Measurements from ENCODE around the gene ZNF366. TPM values are rescaled to one million over a fixed set of nuclear protein-coding genes. Genes with fewer than 3 reads are reported as not detected.

Gene ZNF366
- total RNA-seq, 1 experiment from 2014 or later: not detected

- ChIA-PET CTCF (no interaction called here), RAD21 (ENCODE audit: low non-redundant PET in 1 of 2, low total read pairs in 2 of 2, uncharacterized antibody in 2 of 2, unreplicated experiment in 2 of 2) (no interaction called here), POLR2A (no interaction called here)
- H3K4me1 ChIP-seq (ENCODE audit: control insufficient read depth in 1 of 2, insufficient read depth in 2 of 2, low read length in 2 of 2): no peaks in the 10 kb centered on the region
- no peak for ATAC-seq
- intact Hi-C loops (cut with micrococcal nuclease): no loop called here
- H3K79me2 ChIP-seq (ENCODE audit: insufficient read depth, low read length): no peaks in the 10 kb centered on the region
- no peak overlapping the region for H3K27ac ChIP-seq (ENCODE audit: low read depth, low read length)
- H2AFZ ChIP-seq (ENCODE audit: low read depth, low read length, poor library complexity, severe bottlenecking): no peak overlapping the region
- no peak overlapping the region for H3K4me2 ChIP-seq (ENCODE audit: low read length)
- TF ChIP-seq FOSL1 (IDR thresholded peaks at IDR 0.05; ENCODE audit: low read depth): no peak
- no peak for TF ChIP-seq POLR2A (IDR thresholded peaks at IDR 0.05; ENCODE audit: borderline replicate concordance, extremely low read depth, insufficient read depth, insufficient read length)
- no peak for TF ChIP-seq CBX3 (IDR thresholded peaks at IDR 0.05; ENCODE audit: low read depth)
- no peak for TF ChIP-seq ZNF274 (IDR thresholded peaks at IDR 0.05; ENCODE audit: low read depth, low read length)
- TF ChIP-seq ATF3 (IDR thresholded peaks at IDR 0.05): no peak
- TF ChIP-seq SIN3A (IDR thresholded peaks at IDR 0.05; ENCODE audit: low read depth): no peak
- no peak for TF ChIP-seq TCF7L2 (IDR thresholded peaks at IDR 0.05; ENCODE audit: borderline replicate concordance, extremely low read depth, insufficient read depth, insufficient read length)
- TF ChIP-seq EZH2phosphoT487 (IDR thresholded peaks at IDR 0.05; ENCODE audit: borderline replicate concordance): no peak
- TF ChIP-seq MAX (IDR thresholded peaks at IDR 0.05): no peak
- TF ChIP-seq ELF1 (IDR thresholded peaks at IDR 0.05; ENCODE audit: borderline replicate concordance, low read depth): no peak
- BruUV-seq (replicated peaks): no TSS peak
- no peaks in the 10 kb centered on the region for H3K36me3 ChIP-seq (ENCODE audit: control insufficient read depth in 1 of 2, insufficient read depth in 2 of 2, low read length in 2 of 2)
- no peaks in the 10 kb centered on the region for H3K9me2 ChIP-seq (ENCODE audit: insufficient read depth)
- no peaks in the 10 kb centered on the region for H3K9me3 ChIP-seq (ENCODE audit: control insufficient read depth in 1 of 2, insufficient read depth in 1 of 2, low read depth in 1 of 2, low read length in 2 of 2)
- H4K20me1 ChIP-seq (ENCODE audit: insufficient read depth): no peaks in the 10 kb centered on the region
- H3K9ac ChIP-seq (ENCODE audit: low read length): no peak overlapping the region
- H3K27me3 ChIP-seq (ENCODE audit: insufficient read depth, low read length): no peaks in the 10 kb centered on the region
- no peak for DNase-seq (ENCODE audit: low read depth, low spot score)
- H3K4me3 ChIP-seq (replicated peaks in 1 of 2; ENCODE audit: low read depth in 1 of 2, low read length in 2 of 2): no peak overlapping the region
Measured at GRCh38 chr5:72510610-72511181, 3.5 kb upstream of the ZNF366 start.

DNA sequence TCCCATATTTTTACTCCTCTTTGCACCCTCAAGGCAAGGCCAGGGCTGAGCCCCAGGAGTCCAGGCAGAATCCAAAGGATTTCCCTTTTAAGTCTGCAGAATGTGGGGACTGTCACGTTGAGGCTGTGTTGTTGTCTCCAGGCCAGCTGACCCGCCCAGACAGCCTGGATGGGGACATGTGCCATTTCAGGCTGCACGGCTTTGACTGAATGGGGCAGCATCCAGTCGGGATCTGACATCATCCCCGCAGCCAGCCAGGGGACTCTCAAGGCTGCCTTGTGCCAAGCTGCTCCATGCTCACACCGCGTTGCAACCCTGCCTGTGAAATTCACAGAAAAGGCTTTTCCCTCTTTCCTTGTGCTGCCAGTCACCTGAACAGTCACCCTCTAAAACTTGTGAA is 2.2 kb upstream of the ZNF366 start:
- H3K27ac ChIP-seq (ENCODE audit: low read depth, low read length): no peak overlapping the region
- no peaks in the 10 kb centered on the region for H3K27me3 ChIP-seq (ENCODE audit: insufficient read depth, low read length)
- DNase-seq (ENCODE audit: low read depth, low spot score) (no peak), ATAC-seq (no peak)
- no peaks in the 10 kb centered on the region for H4K20me1 ChIP-seq (ENCODE audit: insufficient read depth)
- no peak overlapping the region for H2AFZ ChIP-seq (ENCODE audit: low read depth, low read length, poor library complexity, severe bottlenecking)
- H3K4me1 ChIP-seq (ENCODE audit: control insufficient read depth in 1 of 2, insufficient read depth in 2 of 2, low read length in 2 of 2): peaks cover 0 to 2% of the 10 kb centered on the region in 2 experiments; a peak in 1 of 4 replicates
- no peak overlapping the region for H3K4me2 ChIP-seq (ENCODE audit: low read length)
- no peaks in the 10 kb centered on the region for H3K36me3 ChIP-seq (ENCODE audit: control insufficient read depth in 1 of 2, insufficient read depth in 2 of 2, low read length in 2 of 2)
- no peaks in the 10 kb centered on the region for H3K9me3 ChIP-seq (ENCODE audit: control insufficient read depth in 1 of 2, insufficient read depth in 1 of 2, low read depth in 1 of 2, low read length in 2 of 2)
- ChIA-PET POLR2A (no interaction called here), CTCF (no interaction called here), RAD21 (ENCODE audit: low non-redundant PET in 1 of 2, low total read pairs in 2 of 2, uncharacterized antibody in 2 of 2, unreplicated experiment in 2 of 2) (no interaction called here)
- intact Hi-C loops (cut with micrococcal nuclease): no loop called here
- no peaks in the 10 kb centered on the region for H3K79me2 ChIP-seq (ENCODE audit: insufficient read depth, low read length)
- H3K9ac ChIP-seq (ENCODE audit: low read length): no peak overlapping the region
- H3K4me3 ChIP-seq (replicated peaks in 1 of 2; ENCODE audit: low read depth in 1 of 2, low read length in 2 of 2): no peak overlapping the region
- no peaks in the 10 kb centered on the region for H3K9me2 ChIP-seq (ENCODE audit: insufficient read depth)
- no TSS peak for BruUV-seq (replicated peaks)
- no peak for TF ChIP-seq CBX3 (IDR thresholded peaks at IDR 0.05; ENCODE audit: low read depth)
- no peak for TF ChIP-seq EGR1 (IDR thresholded peaks at IDR 0.05; ENCODE audit: low read depth)
- TF ChIP-seq EZH2 (IDR thresholded peaks at IDR 0.05): no peak
- no peak for TF ChIP-seq MAX (IDR thresholded peaks at IDR 0.05)
- no peak for TF ChIP-seq SIN3A (IDR thresholded peaks at IDR 0.05; ENCODE audit: low read depth)
- TF ChIP-seq JUND (IDR thresholded peaks at IDR 0.05): no peak
- TF ChIP-seq YY1 (IDR thresholded peaks at IDR 0.05; ENCODE audit: extremely low read depth, insufficient replicate concordance, low read depth, low read length): no peak
- TF ChIP-seq SP1 (IDR thresholded peaks at IDR 0.05; ENCODE audit: low read depth): no peak
- no peak for TF ChIP-seq ELF1 (IDR thresholded peaks at IDR 0.05; ENCODE audit: borderline replicate concordance, low read depth)
- TF ChIP-seq, protein P1, sequence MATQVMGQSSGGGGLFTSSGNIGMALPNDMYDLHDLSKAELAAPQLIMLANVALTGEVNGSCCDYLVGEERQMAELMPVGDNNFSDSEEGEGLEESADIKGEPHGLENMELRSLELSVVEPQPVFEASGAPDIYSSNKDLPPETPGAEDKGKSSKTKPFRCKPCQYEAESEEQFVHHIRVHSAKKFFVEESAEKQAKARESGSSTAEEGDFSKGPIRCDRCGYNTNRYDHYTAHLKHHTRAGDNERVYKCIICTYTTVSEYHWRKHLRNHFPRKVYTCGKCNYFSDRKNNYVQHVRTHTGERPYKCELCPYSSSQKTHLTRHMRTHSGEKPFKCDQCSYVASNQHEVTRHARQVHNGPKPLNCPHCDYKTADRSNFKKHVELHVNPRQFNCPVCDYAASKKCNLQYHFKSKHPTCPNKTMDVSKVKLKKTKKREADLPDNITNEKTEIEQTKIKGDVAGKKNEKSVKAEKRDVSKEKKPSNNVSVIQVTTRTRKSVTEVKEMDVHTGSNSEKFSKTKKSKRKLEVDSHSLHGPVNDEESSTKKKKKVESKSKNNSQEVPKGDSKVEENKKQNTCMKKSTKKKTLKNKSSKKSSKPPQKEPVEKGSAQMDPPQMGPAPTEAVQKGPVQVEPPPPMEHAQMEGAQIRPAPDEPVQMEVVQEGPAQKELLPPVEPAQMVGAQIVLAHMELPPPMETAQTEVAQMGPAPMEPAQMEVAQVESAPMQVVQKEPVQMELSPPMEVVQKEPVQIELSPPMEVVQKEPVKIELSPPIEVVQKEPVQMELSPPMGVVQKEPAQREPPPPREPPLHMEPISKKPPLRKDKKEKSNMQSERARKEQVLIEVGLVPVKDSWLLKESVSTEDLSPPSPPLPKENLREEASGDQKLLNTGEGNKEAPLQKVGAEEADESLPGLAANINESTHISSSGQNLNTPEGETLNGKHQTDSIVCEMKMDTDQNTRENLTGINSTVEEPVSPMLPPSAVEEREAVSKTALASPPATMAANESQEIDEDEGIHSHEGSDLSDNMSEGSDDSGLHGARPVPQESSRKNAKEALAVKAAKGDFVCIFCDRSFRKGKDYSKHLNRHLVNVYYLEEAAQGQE (IDR thresholded peaks at IDR 0.05; ENCODE audit: low read depth): no peak
- TF ChIP-seq SRF (IDR thresholded peaks at IDR 0.05; ENCODE audit: low read depth): no peak
- TF ChIP-seq POLR2A (IDR thresholded peaks at IDR 0.05; ENCODE audit: borderline replicate concordance, extremely low read depth, insufficient read depth, insufficient read length): no peak
